WTC11 (cell line): ENCODE measurements around the gene MIPEP. TPM values are rescaled to one million over a fixed set of nuclear protein-coding genes. Genes with fewer than 3 reads are reported as not detected.

Source experiments
- ATAC-seq: fragments of 200-7000 bp; cut with Tn5 transposase; 2 replicates; pipeline ENCODE4 v1.10.0; 2021; ENCODE audit warnings: mild to moderate bottlenecking, moderate library complexity
- CTCF ChIA-PET: fragments of 300-600 bp; sonication (Branson Sonifier 250); formaldehyde crosslinking; loops from one replicate; lab custom pipeline; 2021; ENCODE audit warnings: antibody characterized with exemption; lab: Charles Lee
- POLR2A ChIA-PET: fragments of 350-600 bp; sonication (Branson Sonifier 250); formaldehyde crosslinking; loops from one replicate; lab custom pipeline; 2021; ENCODE audit warnings: antibody characterized with exemption; lab: Charles Lee
- DNase-seq: peaks from one replicate; pipeline ENCODE4 v3.0.0; 2021; ENCODE audit warnings: low spot score
- H3K27ac Mint-ChIP-seq: 2 replicates; pipeline ENCODE4 v1.8.0; 2021; ENCODE audit warnings: mixed read lengths
- H3K27me3 Mint-ChIP-seq: 2 replicates; pipeline ENCODE4 v1.8.0; 2021; ENCODE audit warnings: low read depth, mild to moderate bottlenecking, moderate library complexity, mixed read lengths
- H3K36me3 Mint-ChIP-seq: 2 replicates; pipeline ENCODE4 v1.8.0; 2021; ENCODE audit warnings: mixed read lengths
- H3K4me1 Mint-ChIP-seq: 2 replicates; pipeline ENCODE4 v1.8.0; 2022; ENCODE audit warnings: mixed read lengths
- H3K4me3 Mint-ChIP-seq: 2 replicates; pipeline ENCODE4 v1.8.0; 2021; ENCODE audit warnings: mild to moderate bottlenecking, moderate library complexity, mixed read lengths
- H3K9me3 Mint-ChIP-seq: 2 replicates; pipeline ENCODE4 v1.8.0; 2021; ENCODE audit warnings: mixed read lengths
- CBFB ChIP-seq: sonication (generic); formaldehyde crosslinking; IDR thresholded peaks from 2 replicates; pipeline ENCODE4 v1.8.1; 2022; ENCODE audit warnings: mild to moderate bottlenecking, low read depth, missing genetic modification reagents
- E2F5 ChIP-seq: sonication (generic); formaldehyde crosslinking; IDR thresholded peaks from 2 replicates; pipeline ENCODE4 v1.8.1; 2022; ENCODE audit warnings: mild to moderate bottlenecking, moderate library complexity, missing genetic modification reagents
- ELF4 ChIP-seq: sonication (generic); formaldehyde crosslinking; IDR thresholded peaks from 2 replicates; pipeline ENCODE4 v1.8.1; 2022; ENCODE audit warnings: low read depth, mild to moderate bottlenecking, moderate library complexity, missing genetic modification reagents
- EMX1 ChIP-seq: fragments of 250-450 bp; sonication (Bioruptor Pico); IDR thresholded peaks from 2 replicates; pipeline ENCODE4 v1.8.0; 2021; ENCODE audit warnings: mild to moderate bottlenecking
- GABPB1 ChIP-seq: sonication (generic); formaldehyde crosslinking; IDR thresholded peaks from 2 replicates; pipeline ENCODE4 v1.8.1; 2023; ENCODE audit warnings: mild to moderate bottlenecking, missing genetic modification reagents
- GRHL2 ChIP-seq: fragments of 250-450 bp; sonication (Bioruptor Pico); IDR thresholded peaks from 2 replicates; pipeline ENCODE4 v1.8.0; 2022; ENCODE audit warnings: mild to moderate bottlenecking, moderate library complexity; ENCODE audit not compliant: insufficient replicate concordance, severe bottlenecking
- IRF2 ChIP-seq: sonication (generic); formaldehyde crosslinking; IDR thresholded peaks from 2 replicates; pipeline ENCODE4 v1.8.0; 2022; ENCODE audit warnings: low read depth, missing genetic modification reagents, borderline replicate concordance
- NFYB ChIP-seq: sonication (generic); formaldehyde crosslinking; conservative IDR thresholded peaks from 2 replicates; pipeline ENCODE4 v1.8.0; 2022; ENCODE audit warnings: low read depth, missing genetic modification reagents
- NR1H2 ChIP-seq: sonication (generic); formaldehyde crosslinking; IDR thresholded peaks from 2 replicates; pipeline ENCODE4 v1.9.0; 2021; ENCODE audit warnings: mild to moderate bottlenecking, moderate library complexity, missing genetic modification reagents
- NR2C2 ChIP-seq: sonication (generic); formaldehyde crosslinking; IDR thresholded peaks from 2 replicates; pipeline ENCODE4 v1.8.0; 2022; ENCODE audit warnings: mild to moderate bottlenecking, missing genetic modification reagents
- TCF7 ChIP-seq: sonication (generic); formaldehyde crosslinking; IDR thresholded peaks from 2 replicates; pipeline ENCODE4 v1.8.0; 2022; ENCODE audit warnings: mild to moderate bottlenecking, low read depth, missing genetic modification reagents, moderate library complexity
- TEAD4 ChIP-seq: sonication (generic); formaldehyde crosslinking; IDR thresholded peaks from 2 replicates; pipeline ENCODE4 v1.8.0; 2022; ENCODE audit warnings: mild to moderate bottlenecking, missing genetic modification reagents
- TP53 ChIP-seq: sonication (generic); formaldehyde crosslinking; IDR thresholded peaks from 2 replicates; pipeline ENCODE4 v1.8.1; 2023; ENCODE audit warnings: mild to moderate bottlenecking, missing genetic modification reagents
- ZBTB43 ChIP-seq: sonication (generic); formaldehyde crosslinking; IDR thresholded peaks from 2 replicates; pipeline ENCODE4 v1.8.1; 2023; ENCODE audit warnings: mild to moderate bottlenecking, missing genetic modification reagents
- ZMAT4 ChIP-seq: fragments of 250-450 bp; sonication (Bioruptor Pico); IDR thresholded peaks from 2 replicates; pipeline ENCODE4 v1.9.0; 2021; ENCODE audit warnings: mild to moderate bottlenecking
- ZNF138 ChIP-seq: sonication (generic); formaldehyde crosslinking; conservative IDR thresholded peaks from 2 replicates; pipeline ENCODE4 v1.8.1; 2022; ENCODE audit warnings: mild to moderate bottlenecking, moderate library complexity, missing genetic modification reagents
- ZNF232 ChIP-seq: sonication (generic); formaldehyde crosslinking; IDR thresholded peaks from 2 replicates; pipeline ENCODE4 v1.8.0; 2022; ENCODE audit warnings: mild to moderate bottlenecking, missing genetic modification reagents
- ZNF416 ChIP-seq: fragments of 250-450 bp; sonication (Bioruptor Pico); IDR thresholded peaks from 2 replicates; pipeline ENCODE4 v1.9.0; 2021; ENCODE audit warnings: mild to moderate bottlenecking, inconsistent platforms
- ZNF423 ChIP-seq: fragments of 250-450 bp; sonication (Bioruptor Pico); IDR thresholded peaks from 2 replicates; pipeline ENCODE4 v2.1.2; 2022; ENCODE audit warnings: mild to moderate bottlenecking, moderate library complexity
- ZNF425 ChIP-seq: fragments of 250-450 bp; sonication (Bioruptor Pico); conservative IDR thresholded peaks from 2 replicates; pipeline ENCODE4 v1.9.0; 2021; ENCODE audit warnings: mild to moderate bottlenecking
- ZNF671 ChIP-seq: fragments of 250-450 bp; sonication (Bioruptor Pico); IDR thresholded peaks from 2 replicates; pipeline ENCODE4 v1.8.0; 2021; ENCODE audit warnings: mild to moderate bottlenecking
- ZSCAN18 ChIP-seq: fragments of 250-450 bp; sonication (Bioruptor Pico); IDR thresholded peaks from 2 replicates; pipeline ENCODE4 v2.1.2; 2022; ENCODE audit warnings: mild to moderate bottlenecking, moderate library complexity
- total RNA-seq: library from RNA; stranded (reverse); gene quantifications from 3 replicates; pipeline ENCODE4 v1.2.3, GENCODE V29; 2021
- TF ChIP-seq, protein P1 (sequence below): sonication (generic); formaldehyde crosslinking; IDR thresholded peaks from 2 replicates; pipeline ENCODE4 v1.8.1; 2022; ENCODE audit warnings: low read depth, missing genetic modification reagents, borderline replicate concordance
- TF ChIP-seq, protein P2 (sequence below): fragments of 250-450 bp; sonication (Bioruptor Pico); IDR thresholded peaks from 2 replicates; pipeline ENCODE4 v1.8.0; 2021; ENCODE audit warnings: mild to moderate bottlenecking

The MIPEP gene
- total RNA-seq, 1 experiment from 2014 or later = 30.5 TPM

- TF ChIP-seq, protein P1, sequence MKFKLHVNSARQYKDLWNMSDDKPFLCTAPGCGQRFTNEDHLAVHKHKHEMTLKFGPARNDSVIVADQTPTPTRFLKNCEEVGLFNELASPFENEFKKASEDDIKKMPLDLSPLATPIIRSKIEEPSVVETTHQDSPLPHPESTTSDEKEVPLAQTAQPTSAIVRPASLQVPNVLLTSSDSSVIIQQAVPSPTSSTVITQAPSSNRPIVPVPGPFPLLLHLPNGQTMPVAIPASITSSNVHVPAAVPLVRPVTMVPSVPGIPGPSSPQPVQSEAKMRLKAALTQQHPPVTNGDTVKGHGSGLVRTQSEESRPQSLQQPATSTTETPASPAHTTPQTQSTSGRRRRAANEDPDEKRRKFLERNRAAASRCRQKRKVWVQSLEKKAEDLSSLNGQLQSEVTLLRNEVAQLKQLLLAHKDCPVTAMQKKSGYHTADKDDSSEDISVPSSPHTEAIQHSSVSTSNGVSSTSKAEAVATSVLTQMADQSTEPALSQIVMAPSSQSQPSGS = no peak
- TF ChIP-seq IRF2 (CRISPR knock-in tag) (no peak), TCF7 (no peak)
Observed at GRCh38 chr13:23701186-23701585, 188.0 kb downstream of the MIPEP start (continued).

GRCh38 chr13:23699271-23699670, 189.9 kb downstream of the MIPEP start:
- H3K9me3 Mint-ChIP-seq = no peaks in the 10 kb centered on the region
- DNase-seq (no peak), ATAC-seq (no peak)
- no peak overlapping the region for H3K4me3 Mint-ChIP-seq
- no peak overlapping the region for H3K27ac Mint-ChIP-seq
- ChIA-PET POLR2A (no interaction called here), CTCF (no interaction called here)
- H3K4me1 Mint-ChIP-seq = peaks cover 25% of the 10 kb centered on the region
- no peaks in the 10 kb centered on the region for H3K27me3 Mint-ChIP-seq
- H3K36me3 Mint-ChIP-seq = no peaks in the 10 kb centered on the region
- TF ChIP-seq IRF2 (CRISPR knock-in tag) (no peak), NR2C2 (CRISPR knock-in tag) (no peak), ZSCAN18 (CRISPR knock-in tag) (no peak), ZNF416 (CRISPR knock-in tag) (no peak), E2F5 (CRISPR knock-in tag) (no peak), ZNF423 (CRISPR knock-in tag) (no peak), ZNF425 (CRISPR knock-in tag) (no peak), ZNF138 (CRISPR knock-in tag) (no peak), ZNF232 (CRISPR knock-in tag) (no peak), ELF4 (no peak), TEAD4 (CRISPR knock-in tag) (no peak), CBFB (CRISPR knock-in tag) (no peak)
- TF ChIP-seq, protein P2, sequence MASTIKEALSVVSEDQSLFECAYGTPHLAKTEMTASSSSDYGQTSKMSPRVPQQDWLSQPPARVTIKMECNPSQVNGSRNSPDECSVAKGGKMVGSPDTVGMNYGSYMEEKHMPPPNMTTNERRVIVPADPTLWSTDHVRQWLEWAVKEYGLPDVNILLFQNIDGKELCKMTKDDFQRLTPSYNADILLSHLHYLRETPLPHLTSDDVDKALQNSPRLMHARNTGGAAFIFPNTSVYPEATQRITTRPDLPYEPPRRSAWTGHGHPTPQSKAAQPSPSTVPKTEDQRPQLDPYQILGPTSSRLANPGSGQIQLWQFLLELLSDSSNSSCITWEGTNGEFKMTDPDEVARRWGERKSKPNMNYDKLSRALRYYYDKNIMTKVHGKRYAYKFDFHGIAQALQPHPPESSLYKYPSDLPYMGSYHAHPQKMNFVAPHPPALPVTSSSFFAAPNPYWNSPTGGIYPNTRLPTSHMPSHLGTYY (CRISPR knock-in tag) = no peak

GRCh38 chr13:23697772-23698313, 191.4 kb downstream of the MIPEP start:
- no peaks in the 10 kb centered on the region for H3K36me3 Mint-ChIP-seq
- no peak overlapping the region for H3K27ac Mint-ChIP-seq
- no peaks in the 10 kb centered on the region; the same call in 1 of the 2 replicates for H3K9me3 Mint-ChIP-seq
- peaks cover 25% of the 10 kb centered on the region for H3K4me1 Mint-ChIP-seq
- ChIA-PET CTCF (interaction anchor here (1.5 kb wide), 1 partner anchor 10 kb away, joined by 6 read pairs; no protein-coding TSS in a partner anchor), POLR2A (interaction anchor here (0.6 kb wide), 1 partner anchor 641 kb away, joined by 3 read pairs; no protein-coding TSS in a partner anchor)
- DNase-seq (no peak), ATAC-seq (no peak)
- no peak overlapping the region for H3K4me3 Mint-ChIP-seq
- no peaks in the 10 kb centered on the region for H3K27me3 Mint-ChIP-seq
- TF ChIP-seq ZBTB43 (no peak), NFYB (no peak), ZNF671 (CRISPR knock-in tag) (no peak), GRHL2 (CRISPR knock-in tag) (no peak), TP53 (CRISPR knock-in tag) (no peak), GABPB1 (no peak), ZMAT4 (CRISPR knock-in tag) (no peak), NR1H2 (CRISPR knock-in tag) (no peak), E2F5 (CRISPR knock-in tag) (no peak), EMX1 (CRISPR knock-in tag) (no peak)
